ENCODE results near the gene AJAP1. TPM values are rescaled to one million over a fixed set of nuclear protein-coding genes. Genes with fewer than 3 reads are reported as not detected.

The AJAP1 gene
- total and polyA plus RNA-seq, 10 of the 15 experiments (the other 5 are each of a cell fraction or from before 2014, with no cell fraction given), result not detected

DNA sequence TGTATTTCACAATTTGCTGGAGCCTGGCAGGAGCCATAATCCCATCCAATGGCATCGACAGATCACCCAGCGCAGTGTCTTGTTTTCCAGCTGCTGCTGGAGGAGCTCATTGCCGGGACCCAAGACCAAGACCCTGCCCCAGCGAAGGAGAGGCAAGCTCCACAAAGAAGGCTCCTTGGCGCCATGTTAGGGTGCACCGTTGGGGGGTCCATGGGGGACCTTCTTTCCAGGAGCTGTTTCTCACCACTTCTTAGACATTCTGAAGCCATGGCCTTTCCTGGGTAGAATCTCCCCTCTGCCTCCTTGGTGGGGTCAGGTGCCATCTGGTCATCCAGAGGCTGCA is 31.1 kb downstream of the AJAP1 start:
- ChIA-PET POLR2A (no interaction called here), RAD21 (ENCODE audit: unreplicated experiment) (no interaction called here), SMC1A (ENCODE audit: uncharacterized antibody, unreplicated experiment) (no interaction called here), CTCF (no interaction called here)
- no peak overlapping the region for H3K4me3 ChIP-seq
- in situ Hi-C loops (cut with MboI) (no loop called here), intact Hi-C loops (cut with micrococcal nuclease; ENCODE audit: unreplicated experiment) (no loop called here)
- FAIRE-seq, result no peak
- TF ChIP-seq ESRRA (IDR thresholded peaks at IDR 0.05; ENCODE audit: low read length) (no peak), KLF5 (IDR thresholded peaks at IDR 0.05; ENCODE audit: partially characterized antibody) (no peak), SIN3A (IDR thresholded peaks at IDR 0.05; ENCODE audit: low read depth, low read length) (no peak), GABPA (IDR thresholded peaks at IDR 0.05; ENCODE audit: low read depth) (no peak), ZNF384 (IDR thresholded peaks at IDR 0.05; ENCODE audit: borderline replicate concordance, low read depth, low read length) (no peak), IKZF1 (conservative IDR thresholded peaks at IDR 0.05) (no peak)
- WGBS (ENCODE audit: insufficient coverage, insufficient replicate concordance, low lambda C conversion rate, missing lambda C conversion rate), result 15% methylated on average over 6 of the region's 6 CpGs
- no peak overlapping the region for H3K9ac ChIP-seq (ENCODE audit: control insufficient read depth, insufficient read depth, low read length)
- H4K20me1 ChIP-seq (ENCODE audit: control insufficient read depth, insufficient read depth), result no peaks in the 10 kb centered on the region
- H3K4me1 ChIP-seq (ENCODE audit: control insufficient read depth, insufficient read depth, low read length), result no peaks in the 10 kb centered on the region
- no peak overlapping the region for H3K27ac ChIP-seq (ENCODE audit: control insufficient read depth, insufficient read depth)
- BruUV-seq (replicated peaks), result no TSS peak
- no peaks in the 10 kb centered on the region for H3K36me3 ChIP-seq (ENCODE audit: control insufficient read depth in 2 of 2, insufficient read depth in 2 of 2, low read length in 1 of 2)
- no peak overlapping the region for H3K4me2 ChIP-seq (ENCODE audit: control insufficient read depth, insufficient read depth)
- H3K79me2 ChIP-seq (ENCODE audit: control insufficient read depth, insufficient read depth, low read length), result no peaks in the 10 kb centered on the region
- H3K27me3 ChIP-seq (replicated peaks in 1 of 2; ENCODE audit: control insufficient read depth in 2 of 2, insufficient read depth in 2 of 2, low read length in 1 of 2), result no peaks in the 10 kb centered on the region
- no peak for ATAC-seq
- no peak overlapping the region for H2AFZ ChIP-seq (ENCODE audit: control insufficient read depth, low read depth, low read length)
- no peak for DNase-seq (ENCODE audit: low read depth, low spot score)
- no peaks in the 10 kb centered on the region for H3K9me3 ChIP-seq (replicated peaks; ENCODE audit: control insufficient read depth, insufficient read depth, low read length)

DNA sequence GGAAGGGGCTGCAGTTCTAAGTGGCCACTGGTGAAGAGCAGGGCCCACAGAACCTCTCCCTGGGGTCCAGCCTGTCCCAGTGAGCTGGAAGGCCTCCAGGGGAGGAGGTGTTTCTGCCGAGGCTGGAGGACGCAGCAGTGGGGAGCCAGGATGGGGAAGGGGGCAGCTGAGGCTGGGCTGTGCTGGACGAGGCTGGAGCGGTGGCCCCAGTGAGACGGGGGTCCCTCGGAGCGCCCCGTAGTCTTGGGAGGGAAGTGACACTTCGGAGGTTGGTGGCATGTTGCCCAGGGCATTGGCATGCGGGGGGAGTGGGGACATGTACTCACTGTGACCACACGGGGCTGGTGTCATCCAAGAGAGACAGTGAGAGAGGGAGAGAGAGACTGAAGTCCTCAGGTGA is 33.5 kb downstream of the AJAP1 start:
- H3K4me2 ChIP-seq (ENCODE audit: control insufficient read depth, insufficient read depth), result no peak overlapping the region
- no peak overlapping the region for H3K4me3 ChIP-seq
- H3K4me1 ChIP-seq (ENCODE audit: control insufficient read depth, insufficient read depth, low read length), result no peaks in the 10 kb centered on the region
- ATAC-seq (no peak), FAIRE-seq (no peak), DNase-seq (ENCODE audit: low read depth, low spot score) (no peak)
- no peaks in the 10 kb centered on the region for H3K79me2 ChIP-seq (ENCODE audit: control insufficient read depth, insufficient read depth, low read length)
- ChIA-PET CTCF (no interaction called here), SMC1A (ENCODE audit: uncharacterized antibody, unreplicated experiment) (no interaction called here), RAD21 (ENCODE audit: unreplicated experiment) (no interaction called here), POLR2A (no interaction called here)
- H3K9ac ChIP-seq (ENCODE audit: control insufficient read depth, insufficient read depth, low read length), result no peak overlapping the region
- intact Hi-C loops (cut with micrococcal nuclease; ENCODE audit: unreplicated experiment), result no loop called here
- H3K9me3 ChIP-seq (replicated peaks; ENCODE audit: control insufficient read depth, insufficient read depth, low read length), result no peaks in the 10 kb centered on the region
- BruUV-seq (replicated peaks), result no TSS peak
- in situ Hi-C loops (cut with MboI), result no loop called here
- no peaks in the 10 kb centered on the region for H4K20me1 ChIP-seq (ENCODE audit: control insufficient read depth, insufficient read depth)
- WGBS (ENCODE audit: insufficient coverage, insufficient replicate concordance, low lambda C conversion rate, missing lambda C conversion rate), result 41% methylated on average over 11 of the region's 11 CpGs
- H3K36me3 ChIP-seq (ENCODE audit: control insufficient read depth in 2 of 2, insufficient read depth in 2 of 2, low read length in 1 of 2), result no peaks in the 10 kb centered on the region
- no peak overlapping the region for H3K27ac ChIP-seq (ENCODE audit: control insufficient read depth, insufficient read depth)
- H2AFZ ChIP-seq (ENCODE audit: control insufficient read depth, low read depth, low read length), result no peak overlapping the region
- no peaks in the 10 kb centered on the region for H3K27me3 ChIP-seq (replicated peaks in 1 of 2; ENCODE audit: control insufficient read depth in 2 of 2, insufficient read depth in 2 of 2, low read length in 1 of 2)
- TF ChIP-seq, protein P1, sequence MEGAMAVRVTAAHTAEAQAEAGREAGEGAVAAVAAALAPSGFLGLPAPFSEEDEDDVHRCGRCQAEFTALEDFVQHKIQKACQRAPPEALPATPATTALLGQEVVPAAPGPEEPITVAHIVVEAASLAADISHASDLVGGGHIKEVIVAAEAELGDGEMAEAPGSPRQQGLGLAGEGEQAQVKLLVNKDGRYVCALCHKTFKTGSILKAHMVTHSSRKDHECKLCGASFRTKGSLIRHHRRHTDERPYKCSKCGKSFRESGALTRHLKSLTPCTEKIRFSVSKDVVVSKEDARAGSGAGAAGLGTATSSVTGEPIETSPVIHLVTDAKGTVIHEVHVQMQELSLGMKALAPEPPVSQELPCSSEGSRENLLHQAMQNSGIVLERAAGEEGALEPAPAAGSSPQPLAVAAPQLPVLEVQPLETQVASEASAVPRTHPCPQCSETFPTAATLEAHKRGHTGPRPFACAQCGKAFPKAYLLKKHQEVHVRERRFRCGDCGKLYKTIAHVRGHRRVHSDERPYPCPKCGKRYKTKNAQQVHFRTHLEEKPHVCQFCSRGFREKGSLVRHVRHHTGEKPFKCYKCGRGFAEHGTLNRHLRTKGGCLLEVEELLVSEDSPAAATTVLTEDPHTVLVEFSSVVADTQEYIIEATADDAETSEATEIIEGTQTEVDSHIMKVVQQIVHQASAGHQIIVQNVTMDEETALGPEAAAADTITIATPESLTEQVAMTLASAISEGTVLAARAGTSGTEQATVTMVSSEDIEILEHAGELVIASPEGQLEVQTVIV (IDR thresholded peaks at IDR 0.05; ENCODE audit: borderline replicate concordance, partially characterized antibody), result no peak
- TF ChIP-seq, protein P2, sequence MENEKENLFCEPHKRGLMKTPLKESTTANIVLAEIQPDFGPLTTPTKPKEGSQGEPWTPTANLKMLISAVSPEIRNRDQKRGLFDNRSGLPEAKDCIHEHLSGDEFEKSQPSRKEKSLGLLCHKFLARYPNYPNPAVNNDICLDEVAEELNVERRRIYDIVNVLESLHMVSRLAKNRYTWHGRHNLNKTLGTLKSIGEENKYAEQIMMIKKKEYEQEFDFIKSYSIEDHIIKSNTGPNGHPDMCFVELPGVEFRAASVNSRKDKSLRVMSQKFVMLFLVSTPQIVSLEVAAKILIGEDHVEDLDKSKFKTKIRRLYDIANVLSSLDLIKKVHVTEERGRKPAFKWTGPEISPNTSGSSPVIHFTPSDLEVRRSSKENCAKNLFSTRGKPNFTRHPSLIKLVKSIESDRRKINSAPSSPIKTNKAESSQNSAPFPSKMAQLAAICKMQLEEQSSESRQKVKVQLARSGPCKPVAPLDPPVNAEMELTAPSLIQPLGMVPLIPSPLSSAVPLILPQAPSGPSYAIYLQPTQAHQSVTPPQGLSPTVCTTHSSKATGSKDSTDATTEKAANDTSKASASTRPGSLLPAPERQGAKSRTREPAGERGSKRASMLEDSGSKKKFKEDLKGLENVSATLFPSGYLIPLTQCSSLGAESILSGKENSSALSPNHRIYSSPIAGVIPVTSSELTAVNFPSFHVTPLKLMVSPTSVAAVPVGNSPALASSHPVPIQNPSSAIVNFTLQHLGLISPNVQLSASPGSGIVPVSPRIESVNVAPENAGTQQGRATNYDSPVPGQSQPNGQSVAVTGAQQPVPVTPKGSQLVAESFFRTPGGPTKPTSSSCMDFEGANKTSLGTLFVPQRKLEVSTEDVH (IDR thresholded peaks at IDR 0.05; ENCODE audit: low read depth, partially characterized antibody), result no peak
- no peak for TF ChIP-seq BCL11A (IDR thresholded peaks at IDR 0.05; ENCODE audit: low read depth, low read length)
- no peak for TF ChIP-seq ZNF217 (IDR thresholded peaks at IDR 0.05)
- TF ChIP-seq SP1 (IDR thresholded peaks at IDR 0.05; ENCODE audit: low read depth, low read length), result no peak
- no peak for TF ChIP-seq CBX3 (IDR thresholded peaks at IDR 0.05; ENCODE audit: borderline replicate concordance, low read depth)
- no peak for TF ChIP-seq EGR1 (IDR thresholded peaks at IDR 0.05; ENCODE audit: borderline replicate concordance in 1 of 2, low read depth in 2 of 2, low read length in 2 of 2)
- no peak for TF ChIP-seq CHD1 (IDR thresholded peaks at IDR 0.05; ENCODE audit: low read depth, low read length)
- no peak for TF ChIP-seq SIX5 (IDR thresholded peaks at IDR 0.05; ENCODE audit: low read depth, low read length, severe bottlenecking)
- TF ChIP-seq CREM (IDR thresholded peaks at IDR 0.05; ENCODE audit: low read depth), result no peak
